ENCODE data around the gene METRN. TPM values are rescaled to one million over a fixed set of nuclear protein-coding genes. Genes with fewer than 3 reads are reported as not detected.

Gene METRN
- total RNA-seq, 1 experiment from 2014 or later = 69.5 TPM

- CTCF ChIA-PET = interaction anchor here (0.7 to 3.7 kb wide), 3 partner anchors 8 to 308 kb away, joined by 3 to 19 read pairs (median 6); no protein-coding TSS in a partner anchor
- Mint-ChIP-seq H3K4me1 (ENCODE audit: insufficient read depth, unreplicated experiment) (no peaks in the 10 kb centered on the region), H3K9me3 (ENCODE audit: unreplicated experiment) (no peaks in the 10 kb centered on the region), H3K36me3 (ENCODE audit: insufficient read depth, unreplicated experiment) (no peaks in the 10 kb centered on the region), H3K27ac (ENCODE audit: low read depth, unreplicated experiment) (no peak overlapping the region), H3K27me3 (ENCODE audit: insufficient read depth, unreplicated experiment) (no peaks in the 10 kb centered on the region), H3K4me3 (ENCODE audit: unreplicated experiment) (no peak overlapping the region)
- intact Hi-C loops (cut with micrococcal nuclease) = no loop called here
- no peak for DNase-seq (ENCODE audit: unreplicated experiment)
- TF ChIP-seq CTCF (IDR thresholded peaks at IDR 0.05; ENCODE audit: unreplicated experiment) = no peak
- no TSS peak for BruUV-seq (replicated peaks)
- POLR2A ChIA-PET = no interaction called here
Observed at GRCh38 chr16:746637-747036, 31.7 kb downstream of the METRN start.

- BruUV-seq (replicated peaks) = no TSS peak
- H3K27ac Mint-ChIP-seq (ENCODE audit: low read depth, unreplicated experiment) = no peak overlapping the region
- no peaks in the 10 kb centered on the region for H3K9me3 Mint-ChIP-seq (ENCODE audit: unreplicated experiment)
- intact Hi-C loops (cut with micrococcal nuclease) = no loop called here
- no peaks in the 10 kb centered on the region for H3K27me3 Mint-ChIP-seq (ENCODE audit: insufficient read depth, unreplicated experiment)
- no peak for DNase-seq (ENCODE audit: unreplicated experiment)
- ChIA-PET POLR2A (interaction anchor here (0.7 to 2.9 kb wide), 8 partner anchors 7 to 42 kb away, joined by 3 to 26 read pairs (median 4); partner anchors contain the start of genes ANTKMT, CIAO3 and MSLN), CTCF (interaction anchor here (0.6 to 3.7 kb wide), 5 partner anchors 28 to 338 kb away, joined by 3 to 19 read pairs (median 4); partner anchors contain the start of gene ANTKMT)
- no peak overlapping the region for H3K4me3 Mint-ChIP-seq (ENCODE audit: unreplicated experiment)
- no peak for TF ChIP-seq CTCF (IDR thresholded peaks at IDR 0.05; ENCODE audit: unreplicated experiment)
- H3K36me3 Mint-ChIP-seq (ENCODE audit: insufficient read depth, unreplicated experiment) = no peaks in the 10 kb centered on the region
- H3K4me1 Mint-ChIP-seq (ENCODE audit: insufficient read depth, unreplicated experiment) = no peaks in the 10 kb centered on the region
Observed at GRCh38 chr16:747978-748746, 33.2 kb downstream of the METRN start.

GRCh38 chr16:749010-749409, 34.1 kb downstream of the METRN start:
- Mint-ChIP-seq H3K4me3 (ENCODE audit: unreplicated experiment) (no peak overlapping the region), H3K27ac (ENCODE audit: low read depth, unreplicated experiment) (no peak overlapping the region), H3K36me3 (ENCODE audit: insufficient read depth, unreplicated experiment) (no peaks in the 10 kb centered on the region), H3K9me3 (ENCODE audit: unreplicated experiment) (no peaks in the 10 kb centered on the region), H3K4me1 (ENCODE audit: insufficient read depth, unreplicated experiment) (no peaks in the 10 kb centered on the region), H3K27me3 (ENCODE audit: insufficient read depth, unreplicated experiment) (no peaks in the 10 kb centered on the region)
- ChIA-PET POLR2A (interaction anchor here (0.6 to 2.9 kb wide), 18 partner anchors 8 to 956 kb away, joined by 3 to 26 read pairs (median 4); partner anchors contain the start of genes ANTKMT, CHTF18, CIAO3 and MSLN), CTCF (interaction anchor here (0.5 to 3.7 kb wide), 9 partner anchors 29 to 1365 kb away, joined by 3 to 19 read pairs (median 4); partner anchors contain the start of gene ANTKMT)
- intact Hi-C loops (cut with micrococcal nuclease) = no loop called here
- TF ChIP-seq CTCF (IDR thresholded peaks at IDR 0.05; ENCODE audit: unreplicated experiment) = no peak
- BruUV-seq (replicated peaks) = no TSS peak
- peak; percentile 56 for DNase-seq (ENCODE audit: unreplicated experiment)

- Mint-ChIP-seq H3K27me3 (ENCODE audit: insufficient read depth, unreplicated experiment) (no peaks in the 10 kb centered on the region), H3K36me3 (ENCODE audit: insufficient read depth, unreplicated experiment) (no peaks in the 10 kb centered on the region), H3K4me3 (ENCODE audit: unreplicated experiment) (no peak overlapping the region), H3K4me1 (ENCODE audit: insufficient read depth, unreplicated experiment) (no peaks in the 10 kb centered on the region), H3K9me3 (ENCODE audit: unreplicated experiment) (no peaks in the 10 kb centered on the region), H3K27ac (ENCODE audit: low read depth, unreplicated experiment) (no peak overlapping the region)
- ChIA-PET CTCF (interaction anchor here (0.5 to 2.7 kb wide), 4 partner anchors 10 to 38 kb away, joined by 4 to 16 read pairs (median 10); partner anchors contain the start of gene CIAO3), POLR2A (interaction anchor here (0.7 to 2.9 kb wide), 4 partner anchors 10 to 38 kb away, joined by 3 to 26 read pairs (median 4); partner anchors contain the start of gene MSLN)
- intact Hi-C loops (cut with micrococcal nuclease) = no loop called here
- TF ChIP-seq CTCF (IDR thresholded peaks at IDR 0.05; ENCODE audit: unreplicated experiment) = no peak
- BruUV-seq (replicated peaks) = no TSS peak
- no peak for DNase-seq (ENCODE audit: unreplicated experiment)
Observed at GRCh38 chr16:750485-750884, 35.6 kb downstream of the METRN start.
